Suprapubic skin (tissue), 3 donors: ENCODE results near the gene FKBP15.

Source experiments
- POLR2AphosphoS5 ChIP-seq, 3 donors: sonication (generic); formaldehyde crosslinking; IDR thresholded peaks; one replicate each; pipeline ENCODE4 v1.6.1; 2017; ENCODE audit warnings: antibody characterized with exemption in 3 of 3
- TF ChIP-seq, protein P1 (sequence below), 2 donors: fragments of 200-600 bp in 1 of 2; fragments of 450-650 bp in 1 of 2; sonication (generic) in 1 of 2; IDR thresholded peaks; one replicate each; pipeline ENCODE4 v1.5.1; 2016 to 2019; ENCODE audit warnings: antibody characterized with exemption in 2 of 2, mild to moderate bottlenecking in 1 of 2, moderate library complexity in 1 of 2

- TF ChIP-seq, protein P1, sequence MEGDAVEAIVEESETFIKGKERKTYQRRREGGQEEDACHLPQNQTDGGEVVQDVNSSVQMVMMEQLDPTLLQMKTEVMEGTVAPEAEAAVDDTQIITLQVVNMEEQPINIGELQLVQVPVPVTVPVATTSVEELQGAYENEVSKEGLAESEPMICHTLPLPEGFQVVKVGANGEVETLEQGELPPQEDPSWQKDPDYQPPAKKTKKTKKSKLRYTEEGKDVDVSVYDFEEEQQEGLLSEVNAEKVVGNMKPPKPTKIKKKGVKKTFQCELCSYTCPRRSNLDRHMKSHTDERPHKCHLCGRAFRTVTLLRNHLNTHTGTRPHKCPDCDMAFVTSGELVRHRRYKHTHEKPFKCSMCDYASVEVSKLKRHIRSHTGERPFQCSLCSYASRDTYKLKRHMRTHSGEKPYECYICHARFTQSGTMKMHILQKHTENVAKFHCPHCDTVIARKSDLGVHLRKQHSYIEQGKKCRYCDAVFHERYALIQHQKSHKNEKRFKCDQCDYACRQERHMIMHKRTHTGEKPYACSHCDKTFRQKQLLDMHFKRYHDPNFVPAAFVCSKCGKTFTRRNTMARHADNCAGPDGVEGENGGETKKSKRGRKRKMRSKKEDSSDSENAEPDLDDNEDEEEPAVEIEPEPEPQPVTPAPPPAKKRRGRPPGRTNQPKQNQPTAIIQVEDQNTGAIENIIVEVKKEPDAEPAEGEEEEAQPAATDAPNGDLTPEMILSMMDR (IDR thresholded peaks at IDR 0.05), result no peak
- peak in 2 of 3 donors; percentile 67 to 69 for TF ChIP-seq POLR2AphosphoS5 (IDR thresholded peaks at IDR 0.05)
These were observed at the start of gene FKBP15, which contains the start of gene SLC31A1 for GRCh38 chr9:113221003-113221799.
